OCI-LY1 (cell line): Measurements from ENCODE around the gene MAP3K14.

ENCODE experiments used
- H2AFZ ChIP-seq: fragments of 200-600 bp; sonication (generic), shearing (Covaris generic); 2 replicates; pipeline ENCODE4 v1.6.0; 2014; ENCODE audit warnings: antibody characterized with exemption, mild to moderate bottlenecking, low read length
- H3F3A ChIP-seq: fragments of 200-600 bp; sonication (generic), shearing (Covaris generic); 2 replicates; pipeline ENCODE4 v1.6.0; 2014; ENCODE audit warnings: mild to moderate bottlenecking, antibody characterized with exemption, low read length, moderate library complexity; ENCODE audit not compliant: insufficient read depth
- H3K27ac ChIP-seq: fragments of 200-600 bp; sonication (generic); 2 replicates; pipeline ENCODE4 v1.5.1; 2014; ENCODE audit warnings: low read length, mixed run types, mild to moderate bottlenecking, low read depth; ENCODE audit not compliant: poor library complexity, severe bottlenecking
- H3K27me3 ChIP-seq: fragments of 200-600 bp; sonication (generic); 2 replicates; pipeline ENCODE4 v1.6.0; 2014; ENCODE audit warnings: antibody characterized with exemption, mild to moderate bottlenecking, low read length, moderate library complexity; ENCODE audit not compliant: insufficient read depth
- H3K36me3 ChIP-seq: fragments of 200-600 bp; sonication (generic); 2 replicates; pipeline ENCODE4 v1.6.1; 2014; ENCODE audit warnings: mild to moderate bottlenecking, antibody characterized with exemption, low read length, moderate library complexity, mixed read lengths; ENCODE audit not compliant: insufficient read depth
- H3K4me1 ChIP-seq: fragments of 200-600 bp; sonication (generic); 2 replicates; pipeline ENCODE4 v1.5.1; 2014; ENCODE audit warnings: mild to moderate bottlenecking, low read length, moderate library complexity; ENCODE audit not compliant: insufficient read depth, severe bottlenecking
- H3K4me2 ChIP-seq: fragments of 200-600 bp; sonication (generic), shearing (Covaris generic); 2 replicates; pipeline ENCODE4 v1.6.1; 2014; ENCODE audit warnings: low read length
- H3K4me3 ChIP-seq: fragments of 200-600 bp; sonication (generic); 2 replicates; pipeline ENCODE4 v1.5.1; 2014; ENCODE audit warnings: low read length, low read depth, mild to moderate bottlenecking, mixed read lengths; ENCODE audit not compliant: poor library complexity, severe bottlenecking
- H3K79me2 ChIP-seq: fragments of 200-600 bp; shearing (Covaris generic); 2 replicates; pipeline ENCODE4 v1.6.1; 2016; ENCODE audit warnings: mixed run types, low read length, mixed read lengths; ENCODE audit not compliant: insufficient read depth
- H3K9ac ChIP-seq: fragments of 200-600 bp; sonication (generic), shearing (Covaris generic); 2 replicates; pipeline ENCODE4 v1.6.1; 2014; ENCODE audit warnings: mild to moderate bottlenecking, low read length, mixed read lengths
- H3K9me2 ChIP-seq: fragments of 200-600 bp; sonication (generic), shearing (Covaris generic); 2 replicates; pipeline ENCODE4 v1.6.1; 2014; ENCODE audit warnings: low read depth, mild to moderate bottlenecking, low read length, mixed read lengths
- H3K9me3 ChIP-seq: fragments of 200-600 bp; shearing (Covaris generic); 2 replicates; pipeline ENCODE4 v1.6.1; 2014; ENCODE audit warnings: low read length, mixed read lengths
- H4K20me1 ChIP-seq: fragments of 200-600 bp; sonication (generic), shearing (Covaris generic); 2 replicates; pipeline ENCODE4 v1.6.0; 2016; ENCODE audit warnings: mild to moderate bottlenecking, low read length; ENCODE audit not compliant: insufficient read depth
- EZH2 ChIP-seq: fragments of 200-600 bp; sonication (generic), shearing (Covaris generic); IDR thresholded peaks from 2 replicates; pipeline ENCODE4 v1.8.0; 2017; ENCODE audit warnings: borderline replicate concordance, mixed run types, mild to moderate bottlenecking, antibody characterized with exemption, low read length, moderate library complexity, mixed read lengths
- TF ChIP-seq, protein P1 (sequence below): fragments of 200-600 bp; sonication (generic), shearing (Covaris generic); IDR thresholded peaks from 2 replicates; pipeline ENCODE4 v1.5.1; 2017; ENCODE audit warnings: mild to moderate bottlenecking, antibody characterized with exemption, low read length, moderate library complexity, mixed read lengths

MAP3K14 gene

DNA sequence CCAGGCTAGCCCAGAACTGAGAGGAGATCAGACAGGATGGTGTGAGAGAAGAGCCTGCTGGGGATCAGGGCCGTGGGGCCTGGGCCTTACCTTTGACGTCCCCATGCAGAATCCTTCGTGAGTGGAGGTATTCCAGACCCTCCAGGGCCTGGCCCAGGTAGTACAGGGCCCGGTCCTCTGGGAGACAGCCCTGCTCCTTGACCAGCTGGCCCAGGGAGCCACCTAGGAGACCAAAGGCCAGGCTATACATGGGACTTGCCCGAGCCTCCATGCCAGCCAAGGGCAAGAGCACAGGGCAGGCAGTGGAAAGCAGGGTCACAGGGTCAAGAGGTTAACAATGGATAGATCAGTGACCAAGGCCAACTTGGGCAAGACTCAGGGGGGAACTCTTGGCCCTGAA lies 42.8 kb downstream of the MAP3K14 start:
- Histone ChIP-seq H3K79me2 (no peaks in the 10 kb centered on the region), H4K20me1 (no peaks in the 10 kb centered on the region), H3K4me3 (no peak overlapping the region), H3K9me3 (no peaks in the 10 kb centered on the region), H2AFZ (no peak overlapping the region), H3K4me1 (peaks cover 4% of the 10 kb centered on the region), H3F3A (no peaks in the 10 kb centered on the region), H3K9me2 (no peaks in the 10 kb centered on the region), H3K4me2 (no peak overlapping the region), H3K27me3 (no peaks in the 10 kb centered on the region), H3K36me3 (peaks cover 22% of the 10 kb centered on the region; the same call in 1 of the 2 replicates), H3K9ac (no peak overlapping the region), H3K27ac (no peak overlapping the region)
- TF ChIP-seq, protein P1, sequence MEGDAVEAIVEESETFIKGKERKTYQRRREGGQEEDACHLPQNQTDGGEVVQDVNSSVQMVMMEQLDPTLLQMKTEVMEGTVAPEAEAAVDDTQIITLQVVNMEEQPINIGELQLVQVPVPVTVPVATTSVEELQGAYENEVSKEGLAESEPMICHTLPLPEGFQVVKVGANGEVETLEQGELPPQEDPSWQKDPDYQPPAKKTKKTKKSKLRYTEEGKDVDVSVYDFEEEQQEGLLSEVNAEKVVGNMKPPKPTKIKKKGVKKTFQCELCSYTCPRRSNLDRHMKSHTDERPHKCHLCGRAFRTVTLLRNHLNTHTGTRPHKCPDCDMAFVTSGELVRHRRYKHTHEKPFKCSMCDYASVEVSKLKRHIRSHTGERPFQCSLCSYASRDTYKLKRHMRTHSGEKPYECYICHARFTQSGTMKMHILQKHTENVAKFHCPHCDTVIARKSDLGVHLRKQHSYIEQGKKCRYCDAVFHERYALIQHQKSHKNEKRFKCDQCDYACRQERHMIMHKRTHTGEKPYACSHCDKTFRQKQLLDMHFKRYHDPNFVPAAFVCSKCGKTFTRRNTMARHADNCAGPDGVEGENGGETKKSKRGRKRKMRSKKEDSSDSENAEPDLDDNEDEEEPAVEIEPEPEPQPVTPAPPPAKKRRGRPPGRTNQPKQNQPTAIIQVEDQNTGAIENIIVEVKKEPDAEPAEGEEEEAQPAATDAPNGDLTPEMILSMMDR, result no peak
- no peak for TF ChIP-seq EZH2

DNA sequence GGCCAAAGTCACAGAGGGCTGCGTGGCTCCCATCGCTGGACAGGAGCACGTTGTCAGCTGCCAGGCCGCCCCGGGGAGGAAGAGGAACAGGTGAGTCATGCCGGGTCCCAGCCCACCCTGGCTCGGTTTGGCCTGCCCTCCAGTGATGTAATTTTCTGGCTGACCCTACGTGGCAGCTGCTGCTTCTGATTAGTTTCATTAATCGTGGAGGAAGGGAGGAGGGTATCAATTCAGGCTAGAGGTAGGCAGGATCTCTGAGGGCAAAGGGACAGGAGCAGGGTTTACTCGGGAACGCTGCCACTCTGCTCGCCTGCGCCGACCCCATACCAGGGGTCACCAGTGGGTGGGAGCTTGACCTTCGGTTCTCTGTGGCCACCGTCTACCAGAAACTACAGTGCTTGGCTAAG lies 43.3 kb downstream of the MAP3K14 start:
- Histone ChIP-seq H3K9me2 (no peaks in the 10 kb centered on the region), H3K36me3 (peaks cover 22% of the 10 kb centered on the region; the same call in 1 of the 2 replicates), H3K9me3 (no peaks in the 10 kb centered on the region), H4K20me1 (no peaks in the 10 kb centered on the region), H3K4me1 (peaks cover 4% of the 10 kb centered on the region), H3K4me3 (no peak overlapping the region), H3K4me2 (no peak overlapping the region), H3F3A (no peaks in the 10 kb centered on the region), H2AFZ (no peak overlapping the region), H3K27ac (no peak overlapping the region), H3K79me2 (no peaks in the 10 kb centered on the region), H3K27me3 (no peaks in the 10 kb centered on the region), H3K9ac (no peak overlapping the region)
- TF ChIP-seq, protein P1, result no peak
- TF ChIP-seq EZH2, result no peak

DNA sequence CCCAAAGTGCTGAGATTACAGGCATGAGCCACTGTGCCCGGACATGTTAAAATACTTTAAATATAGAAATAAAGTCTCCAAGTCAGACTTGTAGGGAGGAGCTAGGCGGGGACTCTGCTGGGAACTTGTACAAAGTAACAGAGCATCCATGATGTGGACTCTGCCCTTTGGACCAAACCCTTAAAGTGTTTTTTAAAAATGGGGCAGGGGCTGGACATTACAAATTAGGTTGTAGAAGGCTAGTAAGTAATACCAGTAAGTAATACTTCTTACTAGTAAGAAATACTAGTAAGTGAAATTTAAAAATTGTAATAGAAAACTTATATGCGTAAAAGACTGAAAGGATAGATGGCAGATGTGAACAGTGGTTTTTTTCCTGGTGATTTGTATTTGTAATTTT lies 45.2 kb downstream of the MAP3K14 start:
- Histone ChIP-seq H3K27me3 (no peaks in the 10 kb centered on the region), H3K27ac (no peak overlapping the region), H3K9me3 (no peaks in the 10 kb centered on the region), H3K4me2 (no peak overlapping the region), H3K36me3 (peaks cover 34% of the 10 kb centered on the region; the same call in 1 of the 2 replicates), H3K9ac (no peak overlapping the region), H4K20me1 (no peaks in the 10 kb centered on the region), H3K9me2 (no peaks in the 10 kb centered on the region), H3K4me1 (no peaks in the 10 kb centered on the region), H3K4me3 (no peak overlapping the region), H2AFZ (no peak overlapping the region), H3K79me2 (no peaks in the 10 kb centered on the region), H3F3A (no peaks in the 10 kb centered on the region)
- no peak for TF ChIP-seq EZH2
- TF ChIP-seq, protein P1, result no peak
